ENCODE results near the gene LKAAEAR1.

The LKAAEAR1 gene

GRCh38 chr20:64100946-64101688 is 16.9 kb upstream of the LKAAEAR1 start:
- TF ChIP-seq CREB1 (IDR thresholded peaks at IDR 0.05; ENCODE audit: low read depth) (no peak), TAF1 (IDR thresholded peaks at IDR 0.05; ENCODE audit: low read depth) (no peak), EP300 (IDR thresholded peaks at IDR 0.05; ENCODE audit: borderline replicate concordance) (no peak), CEBPB (IDR thresholded peaks at IDR 0.05) (no peak), YY1 (IDR thresholded peaks at IDR 0.05; ENCODE audit: low read depth) (no peak)

- TF ChIP-seq NFIC (IDR thresholded peaks at IDR 0.05), result no peak
- no peak for TF ChIP-seq RAD21 (IDR thresholded peaks at IDR 0.05; ENCODE audit: low read depth)
- no peak for TF ChIP-seq TEAD4 (IDR thresholded peaks at IDR 0.05)
- no peak for TF ChIP-seq YY1 (IDR thresholded peaks at IDR 0.05; ENCODE audit: low read depth)
These were observed 16.3 kb upstream of the LKAAEAR1 start for GRCh38 chr20:64100566-64100888.

DNA sequence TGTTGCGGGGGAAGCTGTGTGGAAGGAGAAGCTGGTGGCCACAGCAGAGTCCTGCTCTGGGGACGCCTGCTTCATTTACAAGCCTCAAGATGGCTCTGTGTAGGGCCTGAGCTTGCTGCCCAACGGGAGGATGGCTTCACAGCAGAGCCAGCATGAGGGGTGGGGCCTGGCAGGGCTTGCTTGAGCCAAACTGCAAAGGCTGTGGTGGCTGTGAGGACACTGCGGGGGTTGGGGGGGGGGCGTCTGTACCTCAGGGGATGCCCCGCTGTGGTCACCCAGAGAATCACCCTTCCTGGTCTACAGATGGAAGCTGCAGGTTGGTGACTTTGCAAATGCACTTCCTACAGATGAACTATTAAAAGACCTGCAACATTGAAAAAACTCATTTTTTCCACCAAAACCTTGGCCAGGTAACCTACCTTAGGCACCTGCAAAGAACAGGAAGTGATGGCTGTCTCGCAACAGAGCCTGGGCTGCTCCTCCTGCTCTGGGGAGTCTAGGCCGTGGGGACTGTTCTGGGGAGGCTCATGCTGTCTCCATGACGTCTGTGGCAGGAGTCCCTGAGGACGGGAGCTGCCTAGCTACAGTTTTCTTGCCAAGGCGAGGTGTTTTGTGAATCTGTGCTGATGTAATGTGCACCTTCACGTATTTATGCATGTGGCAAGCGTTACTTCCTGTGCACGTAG is 15.8 kb upstream of the LKAAEAR1 start:
- no peak for TF ChIP-seq TEAD4 (IDR thresholded peaks at IDR 0.05)

DNA sequence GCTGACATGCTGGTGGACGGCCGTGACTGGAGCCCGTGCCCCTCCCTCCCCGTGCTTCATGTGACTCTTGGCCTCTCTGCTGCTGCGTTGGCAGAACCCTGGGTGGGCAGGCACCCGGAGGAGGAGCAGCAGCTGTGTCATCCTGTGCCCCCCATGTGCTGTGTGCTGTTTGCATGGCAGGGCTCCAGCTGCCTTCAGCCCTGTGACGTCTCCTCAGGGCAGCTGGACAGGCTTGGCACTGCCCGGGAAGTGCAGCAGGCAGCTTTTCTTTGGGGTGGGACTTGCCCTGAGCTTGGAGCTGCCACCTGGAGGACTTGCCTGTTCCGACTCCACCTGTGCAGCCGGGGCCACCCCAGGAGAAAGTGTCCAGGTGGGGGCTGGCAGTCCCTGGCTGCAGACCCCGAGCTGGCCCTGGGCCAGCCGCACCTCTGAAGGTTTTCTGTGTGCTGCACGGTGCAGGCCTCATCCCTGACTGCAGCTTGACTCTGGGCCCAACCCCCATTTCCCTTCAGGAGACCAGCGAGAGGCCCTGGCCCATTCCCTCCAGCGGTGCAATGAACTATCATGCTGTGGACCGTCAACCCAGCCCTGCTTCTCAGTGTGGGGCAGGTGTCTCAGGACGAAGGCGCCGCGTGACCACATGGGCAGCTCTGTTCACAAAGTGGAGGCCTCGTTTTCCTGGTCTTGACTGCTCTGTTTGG is 15.0 kb upstream of the LKAAEAR1 start:
- no peak for TF ChIP-seq USF1 (IDR thresholded peaks at IDR 0.05)
- no peak for TF ChIP-seq NFIC (IDR thresholded peaks at IDR 0.05)
- no peak for TF ChIP-seq EGR1 (IDR thresholded peaks at IDR 0.05)
- no peak for TF ChIP-seq TEAD4 (IDR thresholded peaks at IDR 0.05)
- no peak for TF ChIP-seq ZBTB7A (IDR thresholded peaks at IDR 0.05; ENCODE audit: low read depth)
- no peak for TF ChIP-seq CEBPB (IDR thresholded peaks at IDR 0.05)
- no peak for TF ChIP-seq EP300 (IDR thresholded peaks at IDR 0.05; ENCODE audit: borderline replicate concordance)
- no peak for TF ChIP-seq TCF12 (IDR thresholded peaks at IDR 0.05; ENCODE audit: low read depth)
- no peak for TF ChIP-seq RAD21 (IDR thresholded peaks at IDR 0.05; ENCODE audit: low read depth)
- no peak for TF ChIP-seq TAF1 (IDR thresholded peaks at IDR 0.05; ENCODE audit: low read depth)
- TF ChIP-seq, protein P1, sequence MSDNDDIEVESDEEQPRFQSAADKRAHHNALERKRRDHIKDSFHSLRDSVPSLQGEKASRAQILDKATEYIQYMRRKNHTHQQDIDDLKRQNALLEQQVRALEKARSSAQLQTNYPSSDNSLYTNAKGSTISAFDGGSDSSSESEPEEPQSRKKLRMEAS (IDR thresholded peaks at IDR 0.05), result no peak

- TF ChIP-seq TAF1 (IDR thresholded peaks at IDR 0.05; ENCODE audit: low read depth) (no peak), TCF12 (IDR thresholded peaks at IDR 0.05; ENCODE audit: low read depth) (no peak), USF1 (IDR thresholded peaks at IDR 0.05) (no peak), YY1 (IDR thresholded peaks at IDR 0.05; ENCODE audit: low read depth) (no peak), FOXM1 (IDR thresholded peaks at IDR 0.05; ENCODE audit: borderline replicate concordance, low read depth) (no peak), EGR1 (IDR thresholded peaks at IDR 0.05) (no peak)
- TF ChIP-seq, protein P2, sequence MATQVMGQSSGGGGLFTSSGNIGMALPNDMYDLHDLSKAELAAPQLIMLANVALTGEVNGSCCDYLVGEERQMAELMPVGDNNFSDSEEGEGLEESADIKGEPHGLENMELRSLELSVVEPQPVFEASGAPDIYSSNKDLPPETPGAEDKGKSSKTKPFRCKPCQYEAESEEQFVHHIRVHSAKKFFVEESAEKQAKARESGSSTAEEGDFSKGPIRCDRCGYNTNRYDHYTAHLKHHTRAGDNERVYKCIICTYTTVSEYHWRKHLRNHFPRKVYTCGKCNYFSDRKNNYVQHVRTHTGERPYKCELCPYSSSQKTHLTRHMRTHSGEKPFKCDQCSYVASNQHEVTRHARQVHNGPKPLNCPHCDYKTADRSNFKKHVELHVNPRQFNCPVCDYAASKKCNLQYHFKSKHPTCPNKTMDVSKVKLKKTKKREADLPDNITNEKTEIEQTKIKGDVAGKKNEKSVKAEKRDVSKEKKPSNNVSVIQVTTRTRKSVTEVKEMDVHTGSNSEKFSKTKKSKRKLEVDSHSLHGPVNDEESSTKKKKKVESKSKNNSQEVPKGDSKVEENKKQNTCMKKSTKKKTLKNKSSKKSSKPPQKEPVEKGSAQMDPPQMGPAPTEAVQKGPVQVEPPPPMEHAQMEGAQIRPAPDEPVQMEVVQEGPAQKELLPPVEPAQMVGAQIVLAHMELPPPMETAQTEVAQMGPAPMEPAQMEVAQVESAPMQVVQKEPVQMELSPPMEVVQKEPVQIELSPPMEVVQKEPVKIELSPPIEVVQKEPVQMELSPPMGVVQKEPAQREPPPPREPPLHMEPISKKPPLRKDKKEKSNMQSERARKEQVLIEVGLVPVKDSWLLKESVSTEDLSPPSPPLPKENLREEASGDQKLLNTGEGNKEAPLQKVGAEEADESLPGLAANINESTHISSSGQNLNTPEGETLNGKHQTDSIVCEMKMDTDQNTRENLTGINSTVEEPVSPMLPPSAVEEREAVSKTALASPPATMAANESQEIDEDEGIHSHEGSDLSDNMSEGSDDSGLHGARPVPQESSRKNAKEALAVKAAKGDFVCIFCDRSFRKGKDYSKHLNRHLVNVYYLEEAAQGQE (IDR thresholded peaks at IDR 0.05; ENCODE audit: low read depth), result no peak
These were observed 14.3 kb upstream of the LKAAEAR1 start for GRCh38 chr20:64098471-64099013.

DNA sequence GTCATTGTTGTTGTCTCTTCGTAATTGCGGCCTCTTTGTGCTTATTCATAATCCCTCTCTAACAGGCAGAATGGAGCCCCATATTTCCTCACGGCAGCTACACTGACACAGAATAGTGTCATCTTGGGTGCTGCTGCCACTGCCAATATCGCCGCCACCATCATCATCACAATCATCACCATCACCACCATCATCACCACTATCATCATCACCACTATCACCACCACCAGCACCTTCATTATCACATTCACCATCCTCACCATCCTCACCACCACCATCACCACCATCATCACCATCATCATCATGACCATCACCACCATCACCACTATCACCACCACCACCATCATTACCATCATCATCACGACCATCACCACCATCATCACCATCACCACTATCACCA is 12.3 kb upstream of the LKAAEAR1 start:
- TF ChIP-seq CEBPB (IDR thresholded peaks at IDR 0.05), result no peak
- no peak for TF ChIP-seq ZBTB7A (IDR thresholded peaks at IDR 0.05; ENCODE audit: low read depth)
- TF ChIP-seq CREB1 (IDR thresholded peaks at IDR 0.05; ENCODE audit: low read depth), result no peak
- TF ChIP-seq YY1 (IDR thresholded peaks at IDR 0.05; ENCODE audit: low read depth), result no peak

- TF ChIP-seq TCF12 (IDR thresholded peaks at IDR 0.05; ENCODE audit: low read depth) (no peak), TAF1 (IDR thresholded peaks at IDR 0.05; ENCODE audit: low read depth) (no peak), YY1 (IDR thresholded peaks at IDR 0.05; ENCODE audit: low read depth) (no peak), EGR1 (IDR thresholded peaks at IDR 0.05) (no peak), CEBPB (IDR thresholded peaks at IDR 0.05) (no peak), CREB1 (IDR thresholded peaks at IDR 0.05; ENCODE audit: low read depth) (no peak), ZBTB7A (IDR thresholded peaks at IDR 0.05; ENCODE audit: low read depth) (no peak), NFIC (IDR thresholded peaks at IDR 0.05) (no peak), RAD21 (IDR thresholded peaks at IDR 0.05; ENCODE audit: low read depth) (no peak), FOXM1 (IDR thresholded peaks at IDR 0.05; ENCODE audit: borderline replicate concordance, low read depth) (no peak)
- TF ChIP-seq, protein P2 (IDR thresholded peaks at IDR 0.05; ENCODE audit: low read depth), result no peak
These were observed 11.7 kb upstream of the LKAAEAR1 start for GRCh38 chr20:64095927-64096326.
